ENCODE results near the gene CLRN2.

The CLRN2 gene

GRCh38 chr4:17504081-17504480, 10.9 kb upstream of the CLRN2 start:
- Histone ChIP-seq H3K4me1 (ENCODE audit: control insufficient read depth in 1 of 2, insufficient read depth in 1 of 2, low read depth in 1 of 2, low read length in 1 of 2) (no peaks in the 10 kb centered on the region), H3K36me3 (no peaks in the 10 kb centered on the region), H3K27me3 (no peaks in the 10 kb centered on the region), H3K27ac (no peak overlapping the region), H3K4me3 (ENCODE audit: low read depth in 1 of 2, low read length in 1 of 2) (no peak overlapping the region), H3K9me3 (no peaks in the 10 kb centered on the region)
- TF ChIP-seq CTCF (IDR thresholded peaks at IDR 0.05) = no peak

GRCh38 chr4:17510582-17510981, 4.4 kb upstream of the CLRN2 start:
- Histone ChIP-seq H3K4me1 (ENCODE audit: control insufficient read depth in 1 of 2, insufficient read depth in 1 of 2, low read depth in 1 of 2, low read length in 1 of 2) (peaks cover 11 to 25% of the 10 kb centered on the region in 2 experiments), H3K36me3 (no peaks in the 10 kb centered on the region), H3K9me3 (no peaks in the 10 kb centered on the region), H3K27ac (no peak overlapping the region), H3K4me3 (ENCODE audit: low read depth in 1 of 2, low read length in 1 of 2) (no peak overlapping the region), H3K27me3 (peaks cover 12% of the 10 kb centered on the region)
- TF ChIP-seq CTCF (IDR thresholded peaks at IDR 0.05) = no peak

- Histone ChIP-seq H3K9me3 (no peaks in the 10 kb centered on the region), H3K4me1 (ENCODE audit: control insufficient read depth in 1 of 2, insufficient read depth in 1 of 2, low read depth in 1 of 2, low read length in 1 of 2) (peaks cover 11 to 25% of the 10 kb centered on the region in 2 experiments), H3K4me3 (ENCODE audit: low read depth in 1 of 2, low read length in 1 of 2) (no peak overlapping the region), H3K36me3 (no peaks in the 10 kb centered on the region), H3K27ac (no peak overlapping the region), H3K27me3 (peaks cover 12% of the 10 kb centered on the region)
- TF ChIP-seq CTCF (IDR thresholded peaks at IDR 0.05) = no peak
These were observed 3.9 kb upstream of the CLRN2 start for GRCh38 chr4:17511051-17511450.

- Histone ChIP-seq H3K27ac (no peak overlapping the region), H3K27me3 (peaks cover 12% of the 10 kb centered on the region), H3K9me3 (no peaks in the 10 kb centered on the region), H3K4me1 (ENCODE audit: control insufficient read depth in 1 of 2, insufficient read depth in 1 of 2, low read depth in 1 of 2, low read length in 1 of 2) (peaks cover 11 to 25% of the 10 kb centered on the region in 2 experiments), H3K4me3 (ENCODE audit: low read depth in 1 of 2, low read length in 1 of 2) (peak overlapping the region; percentile 47 to 61), H3K36me3 (no peaks in the 10 kb centered on the region)
- no peak for TF ChIP-seq CTCF (IDR thresholded peaks at IDR 0.05)
These were observed 3.4 kb upstream of the CLRN2 start for GRCh38 chr4:17511509-17511949.

- Histone ChIP-seq H3K27me3 (peaks cover 12% of the 10 kb centered on the region), H3K9me3 (no peaks in the 10 kb centered on the region), H3K4me1 (ENCODE audit: control insufficient read depth in 1 of 2, insufficient read depth in 1 of 2, low read depth in 1 of 2, low read length in 1 of 2) (peaks cover 11 to 25% of the 10 kb centered on the region in 2 experiments), H3K4me3 (ENCODE audit: low read depth in 1 of 2, low read length in 1 of 2) (peak within 1 kb of the TSS; percentile 47 to 61), H3K36me3 (no peaks in the 10 kb centered on the region), H3K27ac (no peak within 1 kb of the TSS)
- no peak for TF ChIP-seq CTCF (IDR thresholded peaks at IDR 0.05)
These were observed 2.8 kb upstream of the CLRN2 start, which contains the start of gene QDPR for GRCh38 chr4:17511950-17512795. TSS of gene QDPR (minus strand) at chr4:17512090. CDS start at chr4:17512054, 36 bp downstream.

Measured in neutrophil (primary cell).